HCT116 (cell line): Measurements from ENCODE around the gene ANO6. TPM values are rescaled to one million over a fixed set of nuclear protein-coding genes. Genes with fewer than 3 reads are reported as not detected.

Experiments
- ATAC-seq: fragments of 200-7000 bp; cut with Tn5 transposase; 2 replicates; pipeline ENCODE4 v1.9.1; 2020; ENCODE audit warnings: mild to moderate bottlenecking, moderate library complexity
- BruUV-seq: library from RNA; stranded (reverse); fragments of 400-500 nt; replicated peaks from 2 replicates; lab custom pipeline; 2021; lab: Mats Ljungman, UMichigan
- CTCF ChIA-PET: fragments of 300-600 bp; sonication (Branson Sonifier 250); formaldehyde crosslinking; loops from one replicate; lab custom pipeline; 2021; ENCODE audit warnings: antibody characterized with exemption; lab: Charles Lee
- POLR2A ChIA-PET: fragments of 300-600, 350-600 bp; sonication (Branson Sonifier 250); formaldehyde crosslinking; loops from one replicate; lab custom pipeline; 2021; ENCODE audit warnings: antibody characterized with exemption; lab: Charles Lee
- RAD21 ChIA-PET, 2 experiments: fragments of 300-600 bp; sonication (Branson Sonifier 250); formaldehyde crosslinking; loops; one replicate each; lab custom pipeline; 2023; ENCODE audit warnings: low total read pairs in 2 of 2; ENCODE audit not compliant: uncharacterized antibody in 2 of 2, unreplicated experiment in 2 of 2, low non-redundant PET in 1 of 2; lab: Charles Lee
- DNase-seq: peaks from one replicate; pipeline ENCODE4 v3.0.0-alpha.2; 2010; ENCODE audit warnings: low read depth, low spot score
- H2AFZ ChIP-seq: fragments of 200-600 bp; shearing (Covaris generic), sonication (generic); 2 replicates; pipeline ENCODE4 v1.6.1; 2017; ENCODE audit warnings: low read depth, mixed run types, mixed read lengths, antibody characterized with exemption, low read length; ENCODE audit not compliant: poor library complexity, severe bottlenecking
- H3K27ac ChIP-seq: 2 replicates; pipeline ENCODE4 v1.5.1; 2012; ENCODE audit warnings: low read depth, low read length
- H3K27me3 ChIP-seq: fragments of 200-600 bp; sonication (generic); 2 replicates; pipeline ENCODE4 v1.6.1; 2016; ENCODE audit warnings: mixed run types, low read length, mixed read lengths; ENCODE audit not compliant: insufficient read depth
- H3K36me3 ChIP-seq, 2 experiments: fragments of 200-500 bp in 1 of 2; fragments of 200-600 bp in 1 of 2; sonication (Bioruptor generic) in 1 of 2; sonication (generic) in 1 of 2; 2 replicates each; pipeline versions ENCODE4 v1.5.1 to v1.6.1; 2014 to 2016; ENCODE audit warnings: low read length in 2 of 2, inconsistent platforms in 1 of 2, mixed read lengths in 1 of 2, mixed run types in 1 of 2; ENCODE audit not compliant: insufficient read depth in 2 of 2, control insufficient read depth in 1 of 2
- H3K4me1 ChIP-seq, 2 experiments: fragments of 200-600 bp in 1 of 2; sonication (generic) in 1 of 2; 2 replicates each; pipeline versions ENCODE4 v1.5.1 to v1.6.1; 2012 to 2017; ENCODE audit warnings: low read length in 2 of 2, inconsistent platforms in 1 of 2, mild to moderate bottlenecking in 1 of 2, mixed read lengths in 1 of 2, mixed run types in 1 of 2, moderate library complexity in 1 of 2; ENCODE audit not compliant: insufficient read depth in 2 of 2, control insufficient read depth in 1 of 2
- H3K4me2 ChIP-seq: fragments of 200-600 bp; sonication (generic); 2 replicates; pipeline ENCODE4 v1.6.1; 2017; ENCODE audit warnings: mixed run types, low read length, mixed read lengths
- H3K4me3 ChIP-seq, 2 experiments: fragments of 200-600 bp in 1 of 2; sonication (generic) in 1 of 2; replicated peaks in 1 of 2; 2 replicates each; pipeline ENCODE4 v1.5.1; 2011 to 2016; ENCODE audit warnings: low read length in 2 of 2, control low read depth in 1 of 2, low read depth in 1 of 2, mild to moderate bottlenecking in 1 of 2, mixed read lengths in 1 of 2, mixed run types in 1 of 2
- H3K79me2 ChIP-seq: fragments of 200-600 bp; sonication (generic); 2 replicates; pipeline ENCODE4 v1.6.1; 2017; ENCODE audit warnings: mild to moderate bottlenecking, mixed run types, low read length, moderate library complexity, mixed read lengths; ENCODE audit not compliant: insufficient read depth
- H3K9ac ChIP-seq: fragments of 200-600 bp; sonication (generic); 2 replicates; pipeline ENCODE4 v1.6.1; 2016; ENCODE audit warnings: low read length, mixed read lengths
- H3K9me2 ChIP-seq: fragments of 200-600 bp; sonication (generic), shearing (Covaris generic); 2 replicates; pipeline ENCODE4 v1.6.1; 2017; ENCODE audit warnings: mixed run types, mild to moderate bottlenecking, moderate library complexity; ENCODE audit not compliant: insufficient read depth
- H3K9me3 ChIP-seq, 2 experiments: fragments of 200-500 bp in 1 of 2; fragments of 200-600 bp in 1 of 2; sonication (Bioruptor generic) in 1 of 2; sonication (generic) in 1 of 2; 2 replicates each; pipeline ENCODE4 v1.6.1; 2014 to 2017; ENCODE audit warnings: low read length in 2 of 2, mixed read lengths in 2 of 2, inconsistent platforms in 1 of 2, low read depth in 1 of 2, mild to moderate bottlenecking in 1 of 2, mixed run types in 1 of 2, moderate library complexity in 1 of 2; ENCODE audit not compliant: control insufficient read depth in 1 of 2, insufficient read depth in 1 of 2
- H4K20me1 ChIP-seq: fragments of 200-600 bp; sonication (generic), shearing (Covaris generic); 2 replicates; pipeline ENCODE4 v1.6.1; 2017; ENCODE audit warnings: mixed run types, mild to moderate bottlenecking, moderate library complexity; ENCODE audit not compliant: insufficient read depth
- ATF3 ChIP-seq: IDR thresholded peaks from 2 replicates; pipeline ENCODE4 v1.6.1; 2012
- CBX3 ChIP-seq: IDR thresholded peaks from 2 replicates; pipeline ENCODE4 v1.6.1; 2012; ENCODE audit warnings: low read depth
- CEBPB ChIP-seq: IDR thresholded peaks from 2 replicates; pipeline ENCODE4 v1.6.1; 2012; ENCODE audit warnings: low read depth
- EGR1 ChIP-seq: IDR thresholded peaks from 2 replicates; pipeline ENCODE4 v1.6.1; 2012; ENCODE audit warnings: low read depth
- ELF1 ChIP-seq: IDR thresholded peaks from 2 replicates; pipeline ENCODE4 v1.6.1; 2012; ENCODE audit warnings: low read depth, borderline replicate concordance
- EZH2 ChIP-seq: fragments of 200-600 bp; sonication (generic); IDR thresholded peaks from 2 replicates; pipeline ENCODE4 v1.6.1; 2017; ENCODE audit warnings: antibody characterized with exemption, mixed run types
- EZH2phosphoT487 ChIP-seq: fragments of 200-600 bp; IDR thresholded peaks from 2 replicates; pipeline ENCODE4 v1.6.1; 2018; ENCODE audit warnings: antibody characterized with exemption, borderline replicate concordance
- FOSL1 ChIP-seq: IDR thresholded peaks from 2 replicates; pipeline ENCODE4 v1.6.1; 2012; ENCODE audit warnings: low read depth
- JUND ChIP-seq: IDR thresholded peaks from 2 replicates; pipeline ENCODE4 v1.6.1; 2012
- MAX ChIP-seq: IDR thresholded peaks from 2 replicates; pipeline ENCODE4 v1.6.1; 2012
- POLR2A ChIP-seq: IDR thresholded peaks from 2 replicates; pipeline ENCODE4 v1.7.0; 2011; ENCODE audit warnings: borderline replicate concordance; ENCODE audit not compliant: insufficient read depth, insufficient read length; ENCODE audit errors: extremely low read depth
- POLR2AphosphoS5 ChIP-seq: IDR thresholded peaks from 2 replicates; pipeline ENCODE4 v1.6.1; 2011; ENCODE audit warnings: mild to moderate bottlenecking, low read depth, low read length, moderate library complexity
- REST ChIP-seq: IDR thresholded peaks from 2 replicates; pipeline ENCODE4 v1.6.1; 2012; ENCODE audit warnings: low read depth
- SP1 ChIP-seq: IDR thresholded peaks from 2 replicates; pipeline ENCODE4 v1.6.1; 2012; ENCODE audit warnings: low read depth
- TCF7L2 ChIP-seq: IDR thresholded peaks from 2 replicates; pipeline ENCODE4 v1.7.0; 2011; ENCODE audit warnings: borderline replicate concordance, inconsistent platforms; ENCODE audit not compliant: insufficient read depth, insufficient read length; ENCODE audit errors: extremely low read depth
- YY1 ChIP-seq: IDR thresholded peaks from 2 replicates; pipeline ENCODE4 v1.6.1; 2011; ENCODE audit warnings: low read length, low read depth, moderate library complexity, mild to moderate bottlenecking; ENCODE audit not compliant: insufficient replicate concordance; ENCODE audit errors: extremely low read depth
- ZBTB33 ChIP-seq: IDR thresholded peaks from 2 replicates; pipeline ENCODE4 v1.6.1; 2011; ENCODE audit warnings: mild to moderate bottlenecking, low read length, moderate library complexity; ENCODE audit not compliant: insufficient replicate concordance; ENCODE audit errors: extremely low read depth
- ZFX ChIP-seq: fragments of 450-650 bp; IDR thresholded peaks from 2 replicates; pipeline ENCODE4 v1.6.1; 2017
- ZNF274 ChIP-seq: fragments of 200-500 bp; sonication (Bioruptor generic); IDR thresholded peaks from 2 replicates; pipeline ENCODE4 v1.6.1; 2014; ENCODE audit warnings: mild to moderate bottlenecking, low read depth, low read length, inconsistent platforms
- intact Hi-C: fragments of 100-400 bp; cut with micrococcal nuclease; formaldehyde crosslinking; loops from 2 replicates; pipeline ENCODE4 v1.10.0; 2022
- total RNA-seq: library from RNA; stranded (reverse); gene quantifications from one replicate; pipeline ENCODE4 v1.2.1, GENCODE V29; 2021; ENCODE audit not compliant: unreplicated experiment

ANO6 gene
- total RNA-seq, 1 experiment from 2014 or later: 36.7 TPM

GRCh38 chr12:45435945-45436710, 220.2 kb downstream of the ANO6 start:
- CTCF ChIA-PET: no interaction called here
- Histone ChIP-seq H3K4me1 (peaks cover 0 to 10% of the 10 kb centered on the region in 2 experiments; a peak in 2 of 4 replicates), H3K4me3 (no peak overlapping the region), H3K9ac (no peak overlapping the region), H3K27me3 (no peaks in the 10 kb centered on the region), H2AFZ (no peak overlapping the region), H4K20me1 (no peaks in the 10 kb centered on the region), H3K36me3 (no peaks in the 10 kb centered on the region), H3K27ac (no peak overlapping the region), H3K9me3 (no peaks in the 10 kb centered on the region), H3K4me2 (no peak overlapping the region), H3K9me2 (no peaks in the 10 kb centered on the region), H3K79me2 (no peaks in the 10 kb centered on the region)
- TF ChIP-seq JUND: no peak
- TF ChIP-seq EZH2phosphoT487: no peak
- TF ChIP-seq EGR1: no peak
- no peak for TF ChIP-seq CBX3
- no peak for TF ChIP-seq CEBPB
- no peak for TF ChIP-seq ATF3
- TF ChIP-seq POLR2AphosphoS5: no peak
- no peak for TF ChIP-seq SP1
- TF ChIP-seq EZH2: no peak
- no peak for TF ChIP-seq REST
- TF ChIP-seq ZNF274: no peak
- no peak for TF ChIP-seq YY1
- TF ChIP-seq FOSL1: no peak
- no peak for TF ChIP-seq ZBTB33
- no peak for TF ChIP-seq MAX
- no peak for TF ChIP-seq ELF1
- TF ChIP-seq TCF7L2: no peak
- TF ChIP-seq ZFX: no peak
- no peak for TF ChIP-seq POLR2A
- DNase-seq (no peak), ATAC-seq (no peak)
- RAD21 ChIA-PET: no interaction called here
- BruUV-seq: no TSS peak
- POLR2A ChIA-PET: no interaction called here
- intact Hi-C loops: no loop called here
